Liver (tissue), 9 donors: ENCODE data around the gene AMD1. TPM values are rescaled to one million over a fixed set of nuclear protein-coding genes. Genes with fewer than 3 reads are reported as not detected.
"Not testable (repeated sequence)": the region's sequence is repeated elsewhere in the genome, so short reads cannot be mapped to it uniquely, and the experiment has no call there.

Experiments
- DNase-seq: peaks from one replicate; pipeline ENCODE4 v3.0.0-alpha.2; 2017; ENCODE audit warnings: low spot score
- H3K27ac ChIP-seq, 2 donors: one replicate each; pipeline ENCODE4 v1.7.0; 2013; ENCODE audit warnings: inconsistent platforms in 2 of 2, low read length in 2 of 2, control low read depth in 1 of 2, low read depth in 1 of 2, mild to moderate bottlenecking in 1 of 2
- H3K27me3 ChIP-seq, 4 donors: one replicate each; pipeline versions ENCODE4 v1.6.1 to v1.7.0; 2013; ENCODE audit warnings: low read length in 3 of 4, inconsistent platforms in 1 of 4, mild to moderate bottlenecking in 1 of 4, moderate library complexity in 1 of 4; ENCODE audit not compliant: control insufficient read depth in 4 of 4, insufficient read depth in 4 of 4
- H3K36me3 ChIP-seq, 4 donors: one replicate each; pipeline versions ENCODE4 v1.6.1 to v1.7.0; 2013; ENCODE audit warnings: low read length in 3 of 4, mild to moderate bottlenecking in 3 of 4, low read depth in 1 of 4, moderate library complexity in 1 of 4; ENCODE audit not compliant: control insufficient read depth in 4 of 4, insufficient read depth in 3 of 4
- H3K4me1 ChIP-seq, 4 donors: one replicate each; pipeline versions ENCODE4 v1.6.1 to v1.7.0; 2013; ENCODE audit warnings: low read length in 3 of 4, mild to moderate bottlenecking in 3 of 4, moderate library complexity in 1 of 4; ENCODE audit not compliant: control insufficient read depth in 4 of 4, insufficient read depth in 4 of 4
- H3K4me3 ChIP-seq, 3 donors: one replicate each; pipeline versions ENCODE4 v1.6.1 to v1.7.0; 2013; ENCODE audit warnings: low read length in 3 of 3, control low read depth in 1 of 3, low read depth in 1 of 3, mild to moderate bottlenecking in 1 of 3
- H3K9ac ChIP-seq, 2 donors: one replicate each; pipeline ENCODE4 v1.7.0; 2013; ENCODE audit warnings: low read length in 2 of 2, mild to moderate bottlenecking in 2 of 2, moderate library complexity in 2 of 2, control low read depth in 1 of 2, low read depth in 1 of 2
- H3K9me3 ChIP-seq, 4 donors: one replicate each; pipeline versions ENCODE4 v1.6.1 to v1.7.0; 2013; ENCODE audit warnings: low read length in 3 of 4; ENCODE audit not compliant: control insufficient read depth in 4 of 4
- FOXA1 ChIP-seq: IDR thresholded peaks from 2 replicates; pipeline ENCODE4 v1.6.1; 2016; ENCODE audit warnings: antibody characterized with exemption
- FOXA2 ChIP-seq: IDR thresholded peaks from 2 replicates; pipeline ENCODE4 v1.6.1; 2016; ENCODE audit warnings: antibody characterized with exemption
- GABPA ChIP-seq, 2 donors: IDR thresholded peaks in 1 of 2; conservative IDR thresholded peaks in 1 of 2; 2 replicates each; pipeline ENCODE4 v1.6.1; 2016; ENCODE audit warnings: antibody characterized with exemption in 2 of 2, mild to moderate bottlenecking in 1 of 2, moderate library complexity in 1 of 2
- HNF4A ChIP-seq, 2 donors: conservative IDR thresholded peaks; 2 replicates each; pipeline ENCODE4 v1.6.1; 2016; ENCODE audit warnings: antibody characterized with exemption in 2 of 2, mild to moderate bottlenecking in 2 of 2
- JUND ChIP-seq, 2 donors: IDR thresholded peaks; 2 replicates each; pipeline ENCODE4 v1.6.1; 2016; ENCODE audit warnings: antibody characterized with exemption in 2 of 2
- NR2F2 ChIP-seq: IDR thresholded peaks from 2 replicates; pipeline ENCODE4 v1.6.1; 2016; ENCODE audit warnings: antibody characterized with exemption
- RAD21 ChIP-seq, 2 donors: IDR thresholded peaks; 2 replicates each; pipeline ENCODE4 v1.6.1; 2016; ENCODE audit warnings: antibody characterized with exemption in 2 of 2, mild to moderate bottlenecking in 2 of 2
- RXRA ChIP-seq, 2 donors: IDR thresholded peaks; 2 replicates each; pipeline ENCODE4 v1.6.1; 2017 to 2018; ENCODE audit warnings: antibody characterized with exemption in 2 of 2, mild to moderate bottlenecking in 1 of 2
- SP1 ChIP-seq: IDR thresholded peaks from 2 replicates; pipeline ENCODE4 v1.6.1; 2018; ENCODE audit warnings: antibody characterized with exemption, mild to moderate bottlenecking
- WGBS: extraction: QIAGEN DNeasy Blood & Tissue Kit; methylation state at CpG from one replicate; pipeline ENCODE4 v1.1.7; 2013; 5-methylcytosine and 5-hydroxymethylcytosine counted together
- polyA plus RNA-seq, 2 donors: library from polyadenylated mRNA; stranded (reverse) in 1 of 2; unstranded in 1 of 2; fragments of 200-250 nt in 1 of 2; fragments of >200 nt in 1 of 2; fragmentation: Nextera tagmentation in 1 of 2; extraction: Ambion mirVana in 1 of 2; gene quantifications; one replicate each; pipeline versions ENCODE4 v1.2.1 to v1.2.3, GENCODE V29; 2013 to 2015
- total RNA-seq, 2 donors: library from RNA; depleted of rRNA; stranded (reverse); fragments of >200 nt; gene quantifications; one replicate each; pipeline ENCODE4 v1.2.3, GENCODE V29; 2014
- TF ChIP-seq, protein P1 (sequence below): IDR thresholded peaks from 2 replicates; pipeline ENCODE4 v1.6.1; 2016; ENCODE audit warnings: antibody characterized with exemption
- TF ChIP-seq, protein P2 (sequence below): IDR thresholded peaks from 2 replicates; pipeline ENCODE4 v1.6.1; 2016; ENCODE audit warnings: antibody characterized with exemption, mild to moderate bottlenecking
- TF ChIP-seq, protein P3 (sequence below): fragments of 150-350 bp; IDR thresholded peaks from 2 replicates; pipeline ENCODE4 v1.5.1; 2017; ENCODE audit warnings: improper control_type of control experiment, low read depth, low read length; ENCODE audit not compliant: missing input control
- TF ChIP-seq, protein P4 (sequence below): IDR thresholded peaks from 2 replicates; pipeline ENCODE4 v1.6.1; 2016; ENCODE audit warnings: antibody characterized with exemption
- donor health status: healthy.
- donor health status: healthy.
- donor health status: healthy.
- donor health status: healthy.
- donor health status: healthy.

The AMD1 gene
- total and polyA plus RNA-seq, 4 donors, result 14.5 to 46.4 (median 32.7) TPM

DNA sequence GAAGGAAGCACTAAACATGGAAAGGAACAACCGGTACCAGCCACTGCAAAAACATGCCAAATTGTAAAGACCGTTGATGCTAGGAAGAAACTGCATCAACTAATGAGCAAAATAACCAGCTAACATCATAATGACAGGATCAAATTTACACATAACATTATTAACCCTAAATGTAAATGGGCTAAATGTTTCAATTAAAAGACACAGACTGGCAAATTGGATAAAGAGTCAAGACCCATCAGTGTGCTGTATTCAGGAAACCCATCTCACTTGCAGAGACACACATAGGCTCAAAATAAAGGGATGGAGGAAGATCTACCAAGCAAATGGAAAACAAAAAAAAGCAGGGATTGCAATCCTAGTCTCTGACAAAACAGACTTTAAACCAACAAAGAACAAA, 31.7 kb downstream of the AMD1 start:
- not testable (repeated sequence) for DNase-seq, H3K4me1 ChIP-seq, H3K27me3 ChIP-seq, H3K4me3 ChIP-seq, H3K9ac ChIP-seq, H3K9me3 ChIP-seq, H3K27ac ChIP-seq, H3K36me3 ChIP-seq
- WGBS, result 94% methylated on average over 1 of the region's 2 CpGs

DNA sequence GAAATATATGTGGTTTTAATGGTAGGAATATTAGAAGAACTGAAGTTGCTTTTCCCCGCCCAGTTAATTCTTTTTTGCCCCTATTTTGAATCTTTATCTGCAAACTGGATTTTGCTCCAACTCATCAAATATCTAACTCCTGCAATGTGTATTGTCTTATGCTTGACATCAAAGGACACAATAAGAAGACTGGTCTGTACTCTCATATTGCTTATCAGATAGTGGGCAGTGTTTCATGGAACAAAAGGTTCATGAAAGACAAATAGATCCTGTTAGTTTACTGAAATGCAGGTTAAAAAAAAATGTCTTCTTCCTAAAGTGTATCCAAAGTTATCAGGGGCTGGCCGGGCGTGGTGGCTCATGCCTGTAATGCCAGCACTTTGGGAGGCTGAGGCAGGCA, 56.2 kb downstream of the AMD1 start:
- Histone ChIP-seq H3K27me3 (no peaks in the 10 kb centered on the region), H3K9ac (no peak overlapping the region), H3K27ac (no peak overlapping the region), H3K4me1 (peaks cover 0 to 3% (median 0%) of the 10 kb centered on the region in 4 donors), H3K4me3 (no peak overlapping the region), H3K36me3 (no peaks in the 10 kb centered on the region), H3K9me3 (no peaks in the 10 kb centered on the region)
- DNase-seq, result no peak
- TF ChIP-seq JUND (IDR thresholded peaks at IDR 0.05), result no peak
- TF ChIP-seq, protein P1, sequence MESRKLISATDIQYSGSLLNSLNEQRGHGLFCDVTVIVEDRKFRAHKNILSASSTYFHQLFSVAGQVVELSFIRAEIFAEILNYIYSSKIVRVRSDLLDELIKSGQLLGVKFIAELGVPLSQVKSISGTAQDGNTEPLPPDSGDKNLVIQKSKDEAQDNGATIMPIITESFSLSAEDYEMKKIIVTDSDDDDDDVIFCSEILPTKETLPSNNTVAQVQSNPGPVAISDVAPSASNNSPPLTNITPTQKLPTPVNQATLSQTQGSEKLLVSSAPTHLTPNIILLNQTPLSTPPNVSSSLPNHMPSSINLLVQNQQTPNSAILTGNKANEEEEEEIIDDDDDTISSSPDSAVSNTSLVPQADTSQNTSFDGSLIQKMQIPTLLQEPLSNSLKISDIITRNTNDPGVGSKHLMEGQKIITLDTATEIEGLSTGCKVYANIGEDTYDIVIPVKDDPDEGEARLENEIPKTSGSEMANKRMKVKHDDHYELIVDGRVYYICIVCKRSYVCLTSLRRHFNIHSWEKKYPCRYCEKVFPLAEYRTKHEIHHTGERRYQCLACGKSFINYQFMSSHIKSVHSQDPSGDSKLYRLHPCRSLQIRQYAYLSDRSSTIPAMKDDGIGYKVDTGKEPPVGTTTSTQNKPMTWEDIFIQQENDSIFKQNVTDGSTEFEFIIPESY, result no peak
- TF ChIP-seq NR2F2, result no peak
- TF ChIP-seq, protein P2, sequence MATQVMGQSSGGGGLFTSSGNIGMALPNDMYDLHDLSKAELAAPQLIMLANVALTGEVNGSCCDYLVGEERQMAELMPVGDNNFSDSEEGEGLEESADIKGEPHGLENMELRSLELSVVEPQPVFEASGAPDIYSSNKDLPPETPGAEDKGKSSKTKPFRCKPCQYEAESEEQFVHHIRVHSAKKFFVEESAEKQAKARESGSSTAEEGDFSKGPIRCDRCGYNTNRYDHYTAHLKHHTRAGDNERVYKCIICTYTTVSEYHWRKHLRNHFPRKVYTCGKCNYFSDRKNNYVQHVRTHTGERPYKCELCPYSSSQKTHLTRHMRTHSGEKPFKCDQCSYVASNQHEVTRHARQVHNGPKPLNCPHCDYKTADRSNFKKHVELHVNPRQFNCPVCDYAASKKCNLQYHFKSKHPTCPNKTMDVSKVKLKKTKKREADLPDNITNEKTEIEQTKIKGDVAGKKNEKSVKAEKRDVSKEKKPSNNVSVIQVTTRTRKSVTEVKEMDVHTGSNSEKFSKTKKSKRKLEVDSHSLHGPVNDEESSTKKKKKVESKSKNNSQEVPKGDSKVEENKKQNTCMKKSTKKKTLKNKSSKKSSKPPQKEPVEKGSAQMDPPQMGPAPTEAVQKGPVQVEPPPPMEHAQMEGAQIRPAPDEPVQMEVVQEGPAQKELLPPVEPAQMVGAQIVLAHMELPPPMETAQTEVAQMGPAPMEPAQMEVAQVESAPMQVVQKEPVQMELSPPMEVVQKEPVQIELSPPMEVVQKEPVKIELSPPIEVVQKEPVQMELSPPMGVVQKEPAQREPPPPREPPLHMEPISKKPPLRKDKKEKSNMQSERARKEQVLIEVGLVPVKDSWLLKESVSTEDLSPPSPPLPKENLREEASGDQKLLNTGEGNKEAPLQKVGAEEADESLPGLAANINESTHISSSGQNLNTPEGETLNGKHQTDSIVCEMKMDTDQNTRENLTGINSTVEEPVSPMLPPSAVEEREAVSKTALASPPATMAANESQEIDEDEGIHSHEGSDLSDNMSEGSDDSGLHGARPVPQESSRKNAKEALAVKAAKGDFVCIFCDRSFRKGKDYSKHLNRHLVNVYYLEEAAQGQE, result no peak
- TF ChIP-seq, protein P3, sequence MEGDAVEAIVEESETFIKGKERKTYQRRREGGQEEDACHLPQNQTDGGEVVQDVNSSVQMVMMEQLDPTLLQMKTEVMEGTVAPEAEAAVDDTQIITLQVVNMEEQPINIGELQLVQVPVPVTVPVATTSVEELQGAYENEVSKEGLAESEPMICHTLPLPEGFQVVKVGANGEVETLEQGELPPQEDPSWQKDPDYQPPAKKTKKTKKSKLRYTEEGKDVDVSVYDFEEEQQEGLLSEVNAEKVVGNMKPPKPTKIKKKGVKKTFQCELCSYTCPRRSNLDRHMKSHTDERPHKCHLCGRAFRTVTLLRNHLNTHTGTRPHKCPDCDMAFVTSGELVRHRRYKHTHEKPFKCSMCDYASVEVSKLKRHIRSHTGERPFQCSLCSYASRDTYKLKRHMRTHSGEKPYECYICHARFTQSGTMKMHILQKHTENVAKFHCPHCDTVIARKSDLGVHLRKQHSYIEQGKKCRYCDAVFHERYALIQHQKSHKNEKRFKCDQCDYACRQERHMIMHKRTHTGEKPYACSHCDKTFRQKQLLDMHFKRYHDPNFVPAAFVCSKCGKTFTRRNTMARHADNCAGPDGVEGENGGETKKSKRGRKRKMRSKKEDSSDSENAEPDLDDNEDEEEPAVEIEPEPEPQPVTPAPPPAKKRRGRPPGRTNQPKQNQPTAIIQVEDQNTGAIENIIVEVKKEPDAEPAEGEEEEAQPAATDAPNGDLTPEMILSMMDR, result no peak
- TF ChIP-seq, protein P4, sequence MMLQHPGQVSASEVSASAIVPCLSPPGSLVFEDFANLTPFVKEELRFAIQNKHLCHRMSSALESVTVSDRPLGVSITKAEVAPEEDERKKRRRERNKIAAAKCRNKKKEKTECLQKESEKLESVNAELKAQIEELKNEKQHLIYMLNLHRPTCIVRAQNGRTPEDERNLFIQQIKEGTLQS, result no peak
- no peak for TF ChIP-seq HNF4A (conservative IDR thresholded peaks at IDR 0.05)
- no peak for TF ChIP-seq FOXA2
- no peak for TF ChIP-seq GABPA (IDR thresholded peaks at IDR 0.05 in 1 of 2, conservative IDR thresholded peaks at IDR 0.05 in 1 of 2)
- TF ChIP-seq SP1, result no peak
- TF ChIP-seq RXRA (IDR thresholded peaks at IDR 0.05), result no peak
- TF ChIP-seq RAD21 (IDR thresholded peaks at IDR 0.05), result no peak
- TF ChIP-seq FOXA1, result no peak
- WGBS, result 97% methylated on average over 3 of the region's 3 CpGs
